ENCODE measurements around the gene PPP2CA.
A peak's percentile ranks its signal among the peaks of the same experiment; 100 is the strongest.
"Not testable (repeated sequence)": the region's sequence is repeated elsewhere in the genome, so short reads cannot be mapped to it uniquely, and the experiment has no call there.

PPP2CA gene

GRCh38 chr5:134188092-134188491 lies 37.8 kb downstream of the PPP2CA start:
- DNase-seq = no peak

- DNase-seq = peak in 1 of 2 experiments; percentile 14
Observed at GRCh38 chr5:134184155-134185135, 41.4 kb downstream of the PPP2CA start.

- no peak for DNase-seq
Observed at GRCh38 chr5:134183481-134183880, 42.4 kb downstream of the PPP2CA start.

DNA sequence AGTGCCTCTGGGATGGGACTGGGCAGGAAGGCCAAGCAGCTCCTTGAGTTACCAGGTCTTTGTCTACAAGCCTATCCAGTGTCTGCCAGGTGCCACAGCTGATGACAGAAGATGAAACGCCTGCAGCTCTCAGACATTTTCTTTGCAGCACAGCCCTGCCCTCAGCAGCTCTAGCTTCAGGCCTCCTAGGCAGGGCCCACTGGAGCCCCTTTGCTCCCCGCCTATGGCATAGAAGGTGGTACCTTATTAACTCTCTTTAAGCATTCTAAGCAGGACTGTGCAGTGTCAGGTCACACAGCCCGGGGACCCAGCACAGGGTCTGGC lies 47.8 kb downstream of the PPP2CA start:
- DNase-seq = no peak

GRCh38 chr5:134177369-134178095 lies 48.3 kb downstream of the PPP2CA start:
- no peak for DNase-seq

- DNase-seq = peak; percentile 51 to 74
Observed at GRCh38 chr5:134176511-134177368, 49.1 kb downstream of the PPP2CA start, which contains the start of gene SKP1. Gene SKP1, minus strand, starts transcription at chr5:134176950. Its CDS starts 2,928 bp downstream, at chr5:134174022.

DNA sequence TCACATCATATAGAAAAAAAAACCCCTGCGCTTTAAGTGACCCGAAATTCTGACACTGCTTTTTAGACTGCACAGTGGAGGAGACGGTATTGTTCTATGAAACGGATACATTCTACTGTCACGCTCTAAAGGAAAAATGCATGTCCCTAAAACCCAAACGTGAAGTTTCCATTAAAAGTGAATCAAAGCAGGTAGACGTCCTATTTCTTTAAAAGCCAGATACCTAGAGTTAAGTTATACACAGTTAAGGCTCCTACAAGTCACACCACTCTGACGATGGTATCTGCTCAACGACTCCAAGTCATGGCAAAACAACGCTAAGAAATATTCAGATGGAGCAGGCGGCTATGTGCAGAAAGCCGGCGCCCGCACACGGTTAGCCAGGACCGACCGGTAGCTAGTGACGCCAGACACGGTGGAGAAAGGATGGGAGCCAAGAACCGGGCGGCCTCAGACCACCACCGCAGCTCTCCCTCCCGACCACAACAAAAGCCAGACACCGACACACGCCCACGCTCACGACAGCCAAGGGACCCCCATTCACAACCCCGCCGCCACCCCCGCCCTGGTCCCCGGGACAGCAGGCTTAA lies 49.9 kb downstream of the PPP2CA start:
- DNase-seq = no peak

DNA sequence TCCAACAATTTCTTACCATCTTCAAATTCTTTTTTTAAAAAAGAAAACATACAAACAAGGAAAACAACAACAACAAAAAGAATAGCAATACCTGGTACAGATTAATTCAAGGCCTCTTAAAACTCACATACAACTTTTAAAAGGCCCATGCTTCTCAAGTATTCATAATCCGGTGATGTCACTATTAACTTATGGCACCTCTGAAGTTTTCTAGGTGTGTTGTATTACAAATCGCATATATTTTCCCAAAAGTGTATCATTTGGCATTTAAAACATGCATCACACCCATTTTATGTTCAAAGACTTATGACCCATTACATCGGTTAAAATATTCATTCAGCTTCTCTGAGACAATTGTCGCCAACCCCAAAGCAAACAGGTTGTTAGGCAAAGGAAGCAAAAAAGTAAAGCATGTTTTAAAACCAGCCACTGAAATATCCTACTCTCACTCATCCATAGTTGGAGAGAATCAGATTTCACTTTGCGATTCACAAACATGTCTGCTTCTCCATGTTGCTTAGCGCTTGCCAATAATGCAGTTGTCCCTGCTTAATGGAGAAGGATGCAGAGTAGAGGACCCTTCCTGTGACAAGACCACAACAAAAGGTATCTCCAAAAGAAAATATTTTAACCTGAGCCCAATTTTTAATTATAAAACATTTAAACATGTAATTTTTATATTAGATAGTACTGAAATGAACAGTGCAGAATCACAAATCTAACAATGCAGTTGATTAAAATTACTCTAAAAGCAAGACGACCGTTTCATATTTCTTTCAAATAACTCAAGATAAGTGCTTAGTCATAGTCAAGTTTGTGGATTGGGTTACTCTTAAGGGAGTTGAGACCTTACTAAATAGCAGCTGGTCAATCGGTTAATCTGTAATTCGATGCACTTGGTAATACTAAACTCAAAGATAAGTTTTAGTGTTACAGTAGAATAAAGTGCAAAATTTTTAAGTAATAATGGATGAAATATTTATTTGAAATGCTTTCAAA lies 50.7 kb downstream of the PPP2CA start:
- DNase-seq = no peak

- DNase-seq = no peak
Observed at GRCh38 chr5:134171972-134172371, 53.9 kb downstream of the PPP2CA start.

DNA sequence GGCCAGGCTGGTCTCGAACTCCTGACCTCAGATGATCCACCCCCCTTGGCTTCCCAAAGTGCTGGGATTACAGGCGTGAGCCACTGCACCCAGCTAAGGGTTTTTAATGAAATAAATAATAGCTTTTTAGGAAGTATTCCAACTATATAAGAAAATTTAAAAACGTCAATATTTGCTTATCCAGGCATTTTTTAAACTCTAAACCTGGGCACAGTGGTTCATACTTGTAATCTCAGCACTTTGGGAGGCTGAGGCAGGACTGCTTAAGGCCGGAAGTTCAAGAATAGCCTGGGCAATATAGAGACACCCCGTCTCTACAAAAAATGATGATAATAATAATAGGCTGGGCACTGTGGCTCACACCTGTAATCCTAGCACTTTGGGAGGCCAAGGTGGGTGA lies 63.3 kb downstream of the PPP2CA start:
- no peak for DNase-seq

- DNase-seq = no peak
Observed at GRCh38 chr5:134161513-134162395, 64.1 kb downstream of the PPP2CA start.

- no peak for DNase-seq
Observed at GRCh38 chr5:134153657-134154056, 72.2 kb downstream of the PPP2CA start.

DNA sequence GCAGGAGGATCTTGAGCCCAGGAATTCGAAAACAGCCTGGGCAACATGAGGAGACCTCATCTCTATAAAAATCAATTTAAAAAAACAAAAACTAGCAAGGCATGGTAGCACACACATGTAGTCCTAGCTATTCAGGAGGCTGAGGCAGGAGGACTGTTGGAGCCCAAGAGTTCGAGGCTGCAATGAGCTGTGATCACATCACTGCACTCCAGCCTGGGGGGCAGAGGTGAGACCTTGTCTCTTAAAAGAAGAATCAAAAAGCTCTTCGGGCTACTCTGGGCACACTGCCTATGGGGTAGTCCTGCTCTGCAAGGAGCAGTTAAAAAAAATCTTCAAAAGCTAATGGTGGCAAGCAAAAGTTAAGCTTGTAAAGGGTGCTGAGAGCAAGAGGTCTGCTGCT lies 72.6 kb downstream of the PPP2CA start:
- no peak for DNase-seq

DNA sequence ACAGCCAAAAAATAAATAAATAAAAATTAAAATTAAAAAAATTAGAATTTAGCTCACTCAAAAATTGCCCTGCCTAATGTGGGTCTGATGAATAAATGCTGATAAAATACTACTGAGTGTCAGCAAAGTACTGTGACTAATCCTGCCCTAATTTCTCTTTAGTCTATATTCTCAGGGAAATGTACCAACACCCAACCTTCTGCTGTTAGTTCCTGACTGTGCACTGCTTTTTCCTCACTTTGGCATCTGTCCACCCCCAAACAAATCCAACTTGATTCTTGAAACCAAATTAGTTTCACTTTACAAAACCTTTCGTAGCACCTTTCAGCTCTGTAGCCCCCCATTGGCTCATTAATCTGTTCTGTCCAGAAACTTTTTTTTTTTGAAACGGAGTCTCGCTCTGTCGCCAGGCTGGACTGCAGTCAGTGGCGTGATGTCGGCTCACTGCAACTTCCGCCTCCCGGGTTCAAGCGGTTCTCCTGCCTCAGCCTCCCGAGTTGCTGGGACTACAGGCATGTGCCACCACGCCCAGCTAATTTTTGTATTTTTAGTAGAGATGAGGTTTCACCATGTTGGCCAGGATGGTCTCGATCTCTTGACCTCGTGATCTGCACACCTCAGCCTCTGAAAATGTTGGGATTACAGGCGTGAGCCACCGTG lies 73.6 kb downstream of the PPP2CA start:
- not testable (repeated sequence) for DNase-seq

DNA sequence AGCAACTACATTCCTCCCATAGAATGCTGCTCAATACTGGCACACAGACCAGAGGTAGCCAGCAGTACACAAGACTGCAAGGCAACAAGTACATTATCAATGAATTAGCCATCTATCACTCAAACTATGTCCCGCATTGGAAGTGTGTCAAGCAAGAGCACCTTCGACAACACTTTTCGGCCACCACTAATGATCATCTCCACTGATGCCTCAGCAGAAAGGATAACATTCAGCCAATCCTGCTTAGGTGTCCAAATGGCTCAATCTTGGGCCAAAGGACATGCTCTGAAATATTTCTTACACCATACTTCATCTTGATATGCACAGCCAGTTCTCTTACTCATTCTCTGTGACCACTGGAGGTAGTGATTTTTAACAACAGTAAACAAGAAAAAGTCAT lies 74.2 kb downstream of the PPP2CA start:
- no peak for DNase-seq

- DNase-seq = no peak
Observed at GRCh38 chr5:134149571-134150303, 76.1 kb downstream of the PPP2CA start.

- no peak for DNase-seq
Observed at GRCh38 chr5:134148986-134149539, 76.8 kb downstream of the PPP2CA start.

- no peak for DNase-seq
Observed at GRCh38 chr5:134148316-134148715, 77.6 kb downstream of the PPP2CA start.

All from NCI-H1930 (cell line).